Globus pallidus (tissue), 1 donor: Measurements from ENCODE around the gene RNASE1.

Source experiments
- DNase-seq: peaks from one replicate; pipeline ENCODE4 v3.0.0-alpha.2; 2015; ENCODE audit warnings: low spot score

Gene RNASE1

GRCh38 chr14:20807304-20808161 is 4.9 kb upstream of the RNASE1 start:
- no peak for DNase-seq

GRCh38 chr14:20805485-20805884 is 2.8 kb upstream of the RNASE1 start:
- no peak for DNase-seq

- peak; percentile 78 for DNase-seq
Measured at GRCh38 chr14:20803223-20803622, 579 bp upstream of the RNASE1 start.

GRCh38 chr14:20801726-20802125 is 918 bp downstream of the RNASE1 start:
- DNase-seq = peak; percentile 74

GRCh38 chr14:20799892-20800544 is 2.6 kb downstream of the RNASE1 start:
- peak; percentile 69 for DNase-seq

GRCh38 chr14:20799456-20799891 is 3.2 kb downstream of the RNASE1 start:
- peak; percentile 83 for DNase-seq

- DNase-seq = no peak
Measured at GRCh38 chr14:20798932-20799331, 3.7 kb downstream of the RNASE1 start.

GRCh38 chr14:20798318-20798717 is 4.3 kb downstream of the RNASE1 start:
- DNase-seq = peak; percentile 39

GRCh38 chr14:20797164-20797563 is 5.5 kb downstream of the RNASE1 start:
- DNase-seq = no peak

GRCh38 chr14:20794644-20795369 is 7.8 kb downstream of the RNASE1 start:
- DNase-seq = no peak

GRCh38 chr14:20792556-20792955 is 10.1 kb downstream of the RNASE1 start:
- no peak for DNase-seq

- no peak for DNase-seq
Measured at GRCh38 chr14:20791597-20791996, 11.0 kb downstream of the RNASE1 start.

GRCh38 chr14:20791187-20791586 is 11.5 kb downstream of the RNASE1 start:
- DNase-seq = no peak

GRCh38 chr14:20790464-20791116 is 12.1 kb downstream of the RNASE1 start:
- DNase-seq = no peak

- DNase-seq = no peak
Measured at GRCh38 chr14:20789230-20789813, 13.3 kb downstream of the RNASE1 start.

GRCh38 chr14:20787025-20787424 is 15.6 kb downstream of the RNASE1 start:
- DNase-seq = no peak

- DNase-seq = peak; percentile 30
Measured at GRCh38 chr14:20782280-20782890, 20.3 kb downstream of the RNASE1 start.

GRCh38 chr14:20781803-20782202 is 20.8 kb downstream of the RNASE1 start:
- no peak for DNase-seq

- no peak for DNase-seq
Measured at GRCh38 chr14:20775901-20776300, 26.7 kb downstream of the RNASE1 start.

GRCh38 chr14:20775043-20775442 is 27.6 kb downstream of the RNASE1 start:
- DNase-seq = no peak

GRCh38 chr14:20774258-20774824 is 28.3 kb downstream of the RNASE1 start:
- no peak for DNase-seq
